Mononuclear cell (primary cell): ENCODE results near the gene ZFP69B. TPM values are rescaled to one million over a fixed set of nuclear protein-coding genes. Genes with fewer than 3 reads are reported as not detected.
"Not testable (repeated sequence)": the region's sequence is repeated elsewhere in the genome, so short reads cannot be mapped to it uniquely, and the experiment has no call there.

Experiments
- H3K27me3 ChIP-seq: 2 replicates; pipeline ENCODE4 v1.6.0; 2011; ENCODE audit warnings: low read length, control low read depth; ENCODE audit not compliant: insufficient read depth
- H3K4me1 ChIP-seq: 2 replicates; pipeline ENCODE4 v1.5.1; 2011; ENCODE audit warnings: mild to moderate bottlenecking, low read length, control low read depth; ENCODE audit not compliant: insufficient read depth
- H3K4me3 ChIP-seq: 2 replicates; pipeline ENCODE4 v1.5.1; 2011; ENCODE audit warnings: mild to moderate bottlenecking, low read length, moderate library complexity
- H3K9me3 ChIP-seq: 2 replicates; pipeline ENCODE4 v1.5.1; 2011; ENCODE audit warnings: low read depth, mild to moderate bottlenecking, control low read depth, low read length
- total RNA-seq: library from RNA; depleted of rRNA; stranded (reverse); fragments of >200 nt; gene quantifications from one replicate; pipeline ENCODE4 v1.2.3, GENCODE V29; 2012

Gene ZFP69B
- total RNA-seq, 1 donor, result 2.9 TPM

DNA sequence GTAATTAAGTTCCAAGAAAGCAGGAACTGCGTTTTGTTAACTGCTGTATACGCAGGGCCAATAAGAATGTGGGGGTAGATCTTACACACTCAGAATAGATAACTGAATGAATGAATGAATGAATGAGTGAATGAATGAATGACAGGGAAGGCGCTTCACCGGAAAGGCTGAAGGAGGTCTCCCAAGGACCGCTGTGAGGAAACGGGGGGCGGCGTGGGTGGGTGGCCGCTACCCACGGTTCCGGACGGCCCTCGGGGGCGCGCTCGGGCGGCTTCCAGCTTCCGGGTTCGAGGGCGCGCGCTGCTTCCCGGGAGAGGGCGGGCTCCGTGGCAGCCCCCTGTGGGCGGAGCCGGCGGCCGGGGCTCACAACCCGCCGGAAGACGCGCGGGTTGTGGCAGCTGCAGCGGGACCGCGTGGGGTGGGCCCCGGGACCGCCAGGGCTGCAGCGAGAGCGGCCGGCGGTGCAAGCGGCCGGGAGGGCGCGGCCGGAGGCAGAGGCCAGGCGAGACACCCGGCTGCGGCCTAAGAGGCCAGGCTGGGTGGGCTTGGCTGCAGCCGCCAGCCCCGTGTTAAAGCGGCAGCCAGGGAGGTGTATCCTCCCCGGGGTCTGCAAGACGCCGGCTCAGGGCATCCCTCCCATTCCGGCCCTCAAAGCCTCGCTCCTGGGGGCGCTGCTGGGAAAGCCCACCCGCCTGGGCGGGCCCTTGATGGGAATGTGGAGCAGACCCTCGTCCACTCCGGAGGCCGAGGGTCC is 26.8 kb downstream of the ZFP69B start, which contains the start of gene ZFP69:
Gene ZFP69, plus strand, starts transcription at position 367 of the 754 bp plus-strand sequence. CDS start 2,072 bp downstream, outside the sequence.
- Histone ChIP-seq H3K27me3 (no peaks in the 10 kb centered on the region), H3K4me3 (peak within 1 kb of the TSS; percentile 78), H3K4me1 (peaks cover 13% of the 10 kb centered on the region), H3K9me3 (peaks cover 27% of the 10 kb centered on the region)

DNA sequence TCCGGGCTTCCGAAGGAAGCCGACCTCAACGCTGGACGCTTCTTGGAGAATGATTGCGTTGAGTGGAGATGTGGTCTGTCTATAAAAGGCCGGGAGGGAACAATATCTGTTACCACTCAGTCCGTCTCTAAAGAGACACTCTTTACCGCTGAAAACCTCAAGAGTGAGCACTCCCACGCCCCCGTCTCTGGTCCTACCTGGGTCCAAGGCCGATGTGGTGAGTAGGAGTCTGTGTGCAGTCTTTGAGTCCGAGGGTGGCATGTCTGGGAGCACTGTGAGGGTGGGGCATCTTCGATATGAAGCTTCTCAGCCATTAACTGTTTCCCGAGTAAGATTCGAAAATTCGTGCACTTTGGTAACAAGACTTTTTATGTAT is 27.4 kb downstream of the ZFP69B start:
- Histone ChIP-seq H3K9me3 (peaks cover 25% of the 10 kb centered on the region), H3K4me1 (peaks cover 13% of the 10 kb centered on the region), H3K4me3 (peak overlapping the region; percentile 78), H3K27me3 (no peaks in the 10 kb centered on the region)

DNA sequence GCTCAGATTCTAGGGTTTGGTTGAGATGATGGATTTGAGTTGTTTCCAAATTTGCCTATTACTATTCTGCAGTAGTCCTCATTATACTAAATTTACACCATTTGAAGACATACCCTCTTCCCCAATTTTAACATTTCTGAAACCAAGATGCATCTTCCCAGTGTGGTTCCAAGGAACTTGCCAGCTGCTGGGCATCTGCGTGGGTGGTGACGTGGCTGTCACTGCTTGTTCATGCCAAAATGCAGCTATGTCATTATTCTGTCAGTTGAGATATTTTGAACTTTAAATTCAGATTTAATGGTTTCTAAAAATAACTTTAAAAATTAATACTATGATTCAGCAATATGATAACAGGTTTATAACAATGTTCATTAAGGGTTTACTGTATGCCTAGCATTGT is 28.0 kb downstream of the ZFP69B start:
- Histone ChIP-seq H3K4me1 (peaks cover 13% of the 10 kb centered on the region), H3K4me3 (no peak overlapping the region), H3K9me3 (peaks cover 20% of the 10 kb centered on the region), H3K27me3 (no peaks in the 10 kb centered on the region)

DNA sequence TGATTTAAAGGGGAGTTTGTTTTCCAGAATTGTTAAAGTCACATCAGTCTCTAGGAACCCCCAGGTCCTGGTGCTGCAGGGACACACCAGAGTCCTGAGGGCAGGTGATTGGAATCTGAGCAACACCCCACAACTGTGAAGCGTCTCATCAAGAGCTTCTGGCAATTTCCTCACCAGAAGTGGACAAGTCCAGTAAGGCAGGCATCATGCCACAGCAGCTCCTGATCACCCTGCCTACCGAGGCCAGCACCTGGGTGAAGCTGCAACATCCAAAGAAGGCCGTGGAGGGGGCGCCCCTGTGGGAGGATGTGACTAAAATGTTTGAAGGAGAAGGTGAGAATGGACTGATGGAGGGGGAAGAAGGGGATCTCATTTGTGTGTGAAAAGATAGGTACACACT is 28.9 kb downstream of the ZFP69B start:
- H3K9me3 ChIP-seq, result peaks cover 15% of the 10 kb centered on the region
- H3K27me3 ChIP-seq, result no peaks in the 10 kb centered on the region
- peaks cover 13% of the 10 kb centered on the region for H3K4me1 ChIP-seq
- no peak overlapping the region for H3K4me3 ChIP-seq

DNA sequence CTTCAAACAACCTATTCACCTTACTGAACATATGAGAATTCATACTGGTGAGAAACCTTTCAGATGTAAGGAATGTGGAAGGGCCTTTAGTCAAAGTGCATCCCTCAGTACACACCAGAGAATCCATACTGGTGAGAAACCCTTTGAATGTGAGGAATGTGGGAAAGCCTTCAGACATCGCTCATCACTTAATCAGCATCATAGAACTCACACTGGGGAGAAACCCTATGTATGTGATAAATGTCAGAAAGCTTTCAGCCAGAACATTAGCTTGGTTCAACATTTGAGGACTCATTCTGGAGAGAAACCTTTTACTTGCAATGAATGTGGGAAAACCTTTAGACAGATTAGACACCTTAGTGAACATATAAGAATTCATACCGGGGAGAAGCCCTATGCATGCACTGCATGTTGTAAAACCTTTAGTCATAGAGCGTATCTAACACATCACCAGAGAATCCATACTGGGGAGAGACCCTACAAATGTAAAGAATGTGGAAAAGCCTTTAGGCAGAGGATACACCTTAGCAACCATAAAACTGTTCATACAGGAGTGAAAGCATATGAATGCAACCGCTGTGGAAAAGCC is 45.1 kb downstream of the ZFP69B start:
- no peaks in the 10 kb centered on the region for H3K4me1 ChIP-seq
- H3K4me3 ChIP-seq, result no peak overlapping the region
- H3K9me3 ChIP-seq, result peaks cover 65% of the 10 kb centered on the region
- H3K27me3 ChIP-seq, result no peaks in the 10 kb centered on the region

DNA sequence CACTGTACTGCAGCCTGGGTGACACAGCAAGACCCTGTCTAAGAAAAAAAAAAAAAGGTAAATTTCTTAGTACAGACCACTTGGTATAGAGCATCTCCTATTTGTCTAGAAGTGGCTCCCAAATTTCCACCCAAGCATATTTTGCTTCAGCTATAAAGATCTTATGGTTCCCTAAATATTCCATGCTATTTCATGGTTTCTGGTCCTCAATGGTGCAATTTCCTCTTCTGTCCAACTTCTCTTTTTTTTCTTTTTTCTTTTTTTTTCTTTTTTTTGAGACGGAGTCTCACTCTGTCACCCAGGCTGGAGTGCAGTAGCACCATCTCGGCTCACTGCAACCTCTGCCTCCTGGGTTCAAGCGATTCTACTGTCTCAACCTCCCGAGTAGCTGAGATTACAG is 52.4 kb downstream of the ZFP69B start:
- H3K27me3 ChIP-seq, H3K4me3 ChIP-seq, H3K4me1 ChIP-seq: not testable (repeated sequence)
- peaks cover 36% of the 10 kb centered on the region for H3K9me3 ChIP-seq

DNA sequence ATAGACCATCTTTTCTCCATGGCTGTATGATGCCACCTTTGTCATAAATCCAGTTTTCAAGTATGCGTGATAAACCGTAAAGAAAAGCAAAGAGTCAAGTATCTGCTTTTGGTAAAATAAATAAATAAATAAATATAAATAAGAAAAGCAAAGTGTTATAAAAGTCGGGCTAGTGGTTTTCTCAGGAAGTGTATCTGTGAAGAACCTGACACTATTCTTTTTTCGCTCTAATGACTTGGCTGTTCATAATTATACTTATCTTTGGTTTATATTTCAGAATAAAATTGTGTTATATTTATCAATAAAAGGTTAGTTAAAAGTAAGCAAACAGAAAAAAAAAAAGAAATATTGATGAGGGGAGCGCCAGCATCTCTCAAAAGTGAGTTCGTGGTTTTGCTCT is 57.7 kb downstream of the ZFP69B start:
- Histone ChIP-seq H3K4me3 (peak overlapping the region; percentile 80), H3K27me3 (no peaks in the 10 kb centered on the region), H3K9me3 (peaks cover 18% of the 10 kb centered on the region)

DNA sequence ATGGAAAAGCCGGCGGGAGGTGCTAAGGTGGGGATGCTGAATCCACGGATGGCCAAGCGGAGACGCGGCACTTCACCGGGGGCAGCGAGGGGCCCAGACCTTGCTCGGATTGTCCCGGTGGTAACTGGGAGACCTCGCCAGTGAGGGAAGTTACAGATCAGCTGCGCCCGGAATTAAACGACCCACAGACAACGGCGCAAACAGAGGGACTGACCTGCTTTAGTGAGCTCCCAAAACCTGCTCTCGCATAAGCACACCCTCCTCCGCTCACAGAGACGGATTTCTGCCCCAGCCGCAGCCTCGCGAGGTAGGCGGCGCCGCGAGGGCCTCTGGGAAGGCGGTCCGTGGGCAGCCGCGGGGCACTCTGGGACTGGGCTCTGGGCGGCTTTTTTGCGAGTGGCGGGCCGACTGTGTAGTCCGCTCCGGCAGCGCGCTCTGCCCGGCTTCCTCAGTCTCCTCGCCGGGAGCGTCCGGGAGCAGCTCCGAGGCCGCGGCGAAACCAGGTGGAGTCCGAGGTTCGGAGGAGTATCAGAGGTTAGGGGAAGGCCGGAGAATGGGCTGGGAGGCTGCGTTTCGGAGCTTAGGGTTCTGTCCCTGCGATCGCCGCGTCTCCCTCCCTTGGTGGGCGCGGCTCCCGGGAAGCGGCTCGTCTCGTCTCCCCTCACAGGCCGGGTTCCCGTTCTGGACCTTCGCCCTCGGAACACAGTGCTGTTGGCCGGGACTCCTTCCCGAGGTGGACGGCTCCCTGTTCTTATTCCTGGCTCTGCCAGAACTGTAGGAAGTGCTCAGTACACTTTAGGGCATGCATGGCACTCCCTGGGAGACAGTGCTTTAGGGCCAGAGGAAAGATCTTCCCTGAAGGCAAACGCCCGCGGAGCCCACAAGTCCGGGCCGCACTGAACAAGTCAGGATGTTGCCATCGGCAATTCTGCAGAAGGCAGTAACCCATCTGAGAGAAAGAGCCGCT is 58.4 kb downstream of the ZFP69B start, which contains the start of gene EXO5:
Gene EXO5, plus strand, starts transcription at position 393 of the 967 bp plus-strand sequence. CDS start 5,778 bp downstream, outside the sequence.
- H3K4me1 ChIP-seq, result peaks cover 13% of the 10 kb centered on the region
- H3K9me3 ChIP-seq, result peaks cover 13% of the 10 kb centered on the region
- H3K4me3 ChIP-seq, result peak within 1 kb of the TSS; percentile 80
- H3K27me3 ChIP-seq, result no peaks in the 10 kb centered on the region

More for the DNA sequence above, 57.7 kb downstream of the ZFP69B start:
- H3K4me1 ChIP-seq, result peaks cover 13% of the 10 kb centered on the region

Other genes with a start within 250 kb of the ZFP69B start
- not detected for gene TMCO2, start 202.5 kb upstream of the ZFP69B start, total RNA-seq
- 17.2 TPM for gene ZMPSTE24, start 192.2 kb upstream of the ZFP69B start, total RNA-seq
- 4.1 TPM for gene COL9A2, start 133.2 kb upstream of the ZFP69B start, total RNA-seq
- 201 TPM for gene SMAP2, start 76.7 kb upstream of the ZFP69B start, total RNA-seq
- gene ZFP69, start 26.8 kb downstream of the ZFP69B start, total RNA-seq, result 1.0 TPM
- 2.9 TPM for gene EXO5, start 58.3 kb downstream of the ZFP69B start, total RNA-seq
- 4.1 TPM for gene ZNF684, start 81.2 kb downstream of the ZFP69B start, total RNA-seq
- gene RIMS3, start 215.2 kb downstream of the ZFP69B start, total RNA-seq, result 0.84 TPM
- 19.4 TPM for gene NFYC, start 241.2 kb downstream of the ZFP69B start, total RNA-seq